ENCODE data around the gene MAPK1.

DNA sequence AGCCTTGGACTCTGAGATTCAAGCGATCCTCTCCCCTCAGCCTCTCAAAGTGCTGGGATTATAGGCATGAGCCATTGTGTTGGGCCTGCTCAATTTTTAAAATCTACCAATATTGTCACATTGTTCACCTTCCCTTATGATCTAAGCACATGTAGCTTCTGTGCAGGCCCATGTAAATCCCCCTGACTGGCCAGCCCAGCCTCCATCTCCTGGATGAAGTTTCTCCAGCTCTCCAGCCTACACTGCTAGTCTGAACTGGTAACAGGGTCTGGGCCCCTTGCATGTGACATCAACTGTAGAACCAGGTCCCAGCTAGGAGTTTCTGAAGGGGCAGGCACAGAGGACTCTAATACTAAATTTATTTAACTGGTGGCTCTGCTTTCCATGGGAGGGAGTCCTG, 99.0 kb downstream of the MAPK1 start:
- no peak for TF ChIP-seq EZH2 (IDR thresholded peaks at IDR 0.05; ENCODE audit: insufficient read depth, poor library complexity, severe bottlenecking)
- TF ChIP-seq EZH2phosphoT487 (IDR thresholded peaks at IDR 0.05; ENCODE audit: insufficient read depth, low read depth), result no peak
